GM12878 (cell line): ENCODE results near the gene SAP30L. TPM values are rescaled to one million over a fixed set of nuclear protein-coding genes. Genes with fewer than 3 reads are reported as not detected.

Experiments
- CEBPB ChIP-seq, 2 experiments: fragments of 150-350 bp in 1 of 2; IDR thresholded peaks; 2 replicates each; pipeline ENCODE4 v1.6.1; 2012 to 2014; ENCODE audit warnings: low read depth in 2 of 2, low read length in 2 of 2, borderline replicate concordance in 1 of 2, inconsistent platforms in 1 of 2
- EZH2 ChIP-seq: IDR thresholded peaks from 2 replicates; pipeline ENCODE4 v1.6.1; 2012; ENCODE audit warnings: low read depth, mild to moderate bottlenecking, control low read depth, inconsistent platforms, low read length, borderline replicate concordance; ENCODE audit not compliant: control insufficient read depth
- GATAD2B ChIP-seq: fragments of 450-650 bp; conservative IDR thresholded peaks from 2 replicates; pipeline ENCODE4 v1.6.1; 2017; ENCODE audit warnings: low read depth, mild to moderate bottlenecking, moderate library complexity
- MTA2 ChIP-seq: fragments of 450-650 bp; IDR thresholded peaks from 2 replicates; pipeline ENCODE4 v1.6.1; 2016; ENCODE audit warnings: low read depth, mild to moderate bottlenecking, moderate library complexity
- MXI1 ChIP-seq: fragments of 150-350 bp; IDR thresholded peaks from 2 replicates; pipeline ENCODE4 v1.6.1; 2011; ENCODE audit warnings: low read depth, mild to moderate bottlenecking, inconsistent platforms, low read length, improper control_type of control experiment
- NFXL1 ChIP-seq: fragments of 450-650 bp; IDR thresholded peaks from 2 replicates; pipeline ENCODE4 v1.6.1; 2017; ENCODE audit warnings: antibody characterized with exemption, mild to moderate bottlenecking, borderline replicate concordance
- NRF1 ChIP-seq: conservative IDR thresholded peaks from 2 replicates; pipeline ENCODE4 v1.6.1; 2011; ENCODE audit warnings: mild to moderate bottlenecking, low read depth, low read length, improper control_type of control experiment
- RB1 ChIP-seq: fragments of 450-650 bp; formaldehyde crosslinking; IDR thresholded peaks from 2 replicates; pipeline ENCODE4 v1.6.1; 2017; ENCODE audit warnings: mild to moderate bottlenecking, borderline replicate concordance
- SIN3A ChIP-seq: IDR thresholded peaks from 2 replicates; pipeline ENCODE4 v1.6.1; 2012; ENCODE audit warnings: low read depth, low read length, improper control_type of control experiment
- SMAD1 ChIP-seq: fragments of 450-650 bp; IDR thresholded peaks from 2 replicates; pipeline ENCODE4 v1.6.1; 2018; ENCODE audit warnings: mild to moderate bottlenecking, low read depth; ENCODE audit not compliant: partially characterized antibody
- SMARCA5 ChIP-seq: fragments of 450-650 bp; IDR thresholded peaks from 2 replicates; pipeline ENCODE4 v1.6.1; 2017; ENCODE audit warnings: mild to moderate bottlenecking
- WRNIP1 ChIP-seq: IDR thresholded peaks from 2 replicates; pipeline ENCODE4 v1.6.1; 2011; ENCODE audit warnings: low read depth, low read length, improper control_type of control experiment, borderline replicate concordance
- YY1 ChIP-seq: IDR thresholded peaks from 2 replicates; pipeline ENCODE4 v1.6.1; 2011; ENCODE audit warnings: low read depth, mild to moderate bottlenecking, low read length
- ZNF274 ChIP-seq: IDR thresholded peaks from one replicate; pipeline ENCODE4 v1.8.0; 2011; ENCODE audit not compliant: insufficient read length, insufficient read depth
- polyA plus RNA-seq, 11 experiments: library from polyadenylated mRNA; depleted of rRNA in 4 of 11; unstranded in 6 of 11; stranded (reverse) in 5 of 11; fragments of >200 nt; fragmentation: Nextera tagmentation in 4 of 11; fragmentation: Illumina TruSeq in 1 of 11; extraction: Ambion mirVana in 4 of 11; extraction: Trizol in 1 of 11; gene quantifications; 1 replicate in 1 of 11; 2 replicates in 10 of 11; pipeline versions ENCODE4 v1.2.1 to v1.2.3, GENCODE V29; 2011 to 2016; ENCODE audit warnings: inconsistent platforms in 2 of 11, missing spikeins in 2 of 11, low read depth in 1 of 11
- total RNA-seq, 4 experiments: library from RNA; depleted of rRNA in 3 of 4; stranded (reverse); fragments of >200 nt in 3 of 4; fragmentation: Illumina TruSeq in 1 of 4; extraction: Trizol in 1 of 4; gene quantifications; 2 replicates each; pipeline versions ENCODE4 v1.2.1 to v1.2.3, GENCODE V29; 2013 to 2021
- TF ChIP-seq, protein P1 (sequence below): fragments of 450-650 bp; formaldehyde crosslinking; IDR thresholded peaks from 2 replicates; pipeline ENCODE4 v1.5.0; 2022; ENCODE audit warnings: mild to moderate bottlenecking, missing genetic modification characterization
- TF ChIP-seq, protein P2 (sequence below): fragments of 450-650 bp; formaldehyde crosslinking; IDR thresholded peaks from 2 replicates; pipeline ENCODE4 v1.4.0; 2022; ENCODE audit warnings: mild to moderate bottlenecking, moderate library complexity
- TF ChIP-seq, protein P3 (sequence below): fragments of 450-650 bp; IDR thresholded peaks from 2 replicates; pipeline ENCODE4 v1.6.1; 2016; ENCODE audit warnings: mild to moderate bottlenecking, moderate library complexity, borderline replicate concordance

Gene SAP30L
- total and polyA plus RNA-seq, 10 of the 15 experiments (the other 5 are each of a cell fraction or from before 2014, with no cell fraction given): 2.4 to 36.8 (median 15.7) TPM

DNA sequence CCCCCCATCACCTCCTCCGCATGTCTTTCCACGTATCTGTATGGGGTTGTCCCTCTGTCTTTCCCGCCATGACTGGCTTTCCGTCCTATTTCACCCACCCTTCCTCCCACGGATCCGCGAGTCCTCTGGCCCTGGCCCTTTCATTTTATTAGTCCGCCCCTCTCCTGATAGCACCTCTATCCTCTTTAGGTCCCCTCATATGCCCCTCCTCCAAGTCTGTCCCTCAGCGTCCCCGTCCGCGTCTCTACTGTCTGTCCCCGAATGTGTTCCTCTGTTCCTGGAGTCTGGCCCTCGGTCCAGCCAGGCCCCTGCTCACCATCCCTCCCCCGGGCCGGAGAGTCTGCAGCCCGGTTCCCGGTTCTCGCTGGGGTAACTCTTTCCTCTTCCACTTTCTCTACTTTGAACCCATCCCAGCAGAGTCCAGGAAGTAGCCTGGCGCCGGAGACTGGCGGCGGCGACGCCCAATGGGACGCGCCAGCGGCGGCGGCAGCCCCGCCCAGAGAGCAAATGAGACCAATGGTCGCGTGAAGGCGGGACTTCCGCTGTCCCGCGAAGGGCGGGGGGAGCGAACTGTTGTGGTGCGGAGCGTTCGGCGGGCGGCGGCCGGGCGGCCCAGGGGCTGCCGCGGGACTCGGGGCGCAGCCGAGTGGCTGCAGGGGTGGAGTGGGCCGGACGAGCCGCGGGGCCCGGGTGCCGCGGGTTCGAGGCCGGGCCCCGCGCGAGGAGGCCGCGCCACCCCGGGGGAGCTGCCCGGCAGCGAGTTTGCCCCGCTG lies at the start of gene SAP30L (continued):
- TF ChIP-seq MXI1 (no peak), ZNF274 (no peak), RB1 (peak; percentile 45; the same call in 1 of the 2 replicates), YY1 (peak; percentile 60; the same call in 1 of the 2 replicates), WRNIP1 (no peak), CEBPB (IDR thresholded peaks at IDR 0.05; ENCODE audit: borderline replicate concordance in 1 of 2, low read depth in 2 of 2, low read length in 2 of 2) (no peak), GATAD2B (no peak; the same call in none of the 2 replicates), SMARCA5 (0 out of 2 replicates have a peak, but pooled peaks have one; percentile 36), NRF1 (no peak; the same call in 1 of the 2 replicates), MTA2 (no peak), NFXL1 (no peak), EZH2 (no peak), SIN3A (no peak), SMAD1 (no peak)
- TF ChIP-seq, protein P1, sequence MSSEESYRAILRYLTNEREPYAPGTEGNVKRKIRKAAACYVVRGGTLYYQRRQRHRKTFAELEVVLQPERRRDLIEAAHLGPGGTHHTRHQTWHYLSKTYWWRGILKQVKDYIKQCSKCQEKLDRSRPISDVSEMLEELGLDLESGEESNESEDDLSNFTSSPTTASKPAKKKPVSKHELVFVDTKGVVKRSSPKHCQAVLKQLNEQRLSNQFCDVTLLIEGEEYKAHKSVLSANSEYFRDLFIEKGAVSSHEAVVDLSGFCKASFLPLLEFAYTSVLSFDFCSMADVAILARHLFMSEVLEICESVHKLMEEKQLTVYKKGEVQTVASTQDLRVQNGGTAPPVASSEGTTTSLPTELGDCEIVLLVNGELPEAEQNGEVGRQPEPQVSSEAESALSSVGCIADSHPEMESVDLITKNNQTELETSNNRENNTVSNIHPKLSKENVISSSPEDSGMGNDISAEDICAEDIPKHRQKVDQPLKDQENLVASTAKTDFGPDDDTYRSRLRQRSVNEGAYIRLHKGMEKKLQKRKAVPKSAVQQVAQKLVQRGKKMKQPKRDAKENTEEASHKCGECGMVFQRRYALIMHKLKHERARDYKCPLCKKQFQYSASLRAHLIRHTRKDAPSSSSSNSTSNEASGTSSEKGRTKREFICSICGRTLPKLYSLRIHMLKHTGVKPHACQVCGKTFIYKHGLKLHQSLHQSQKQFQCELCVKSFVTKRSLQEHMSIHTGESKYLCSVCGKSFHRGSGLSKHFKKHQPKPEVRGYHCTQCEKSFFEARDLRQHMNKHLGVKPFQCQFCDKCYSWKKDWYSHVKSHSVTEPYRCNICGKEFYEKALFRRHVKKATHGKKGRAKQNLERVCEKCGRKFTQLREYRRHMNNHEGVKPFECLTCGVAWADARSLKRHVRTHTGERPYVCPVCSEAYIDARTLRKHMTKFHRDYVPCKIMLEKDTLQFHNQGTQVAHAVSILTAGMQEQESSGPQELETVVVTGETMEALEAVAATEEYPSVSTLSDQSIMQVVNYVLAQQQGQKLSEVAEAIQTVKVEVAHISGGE (CRISPR knock-in tag): peak; percentile 36; the same call in 1 of the 2 replicates
- TF ChIP-seq, protein P2, sequence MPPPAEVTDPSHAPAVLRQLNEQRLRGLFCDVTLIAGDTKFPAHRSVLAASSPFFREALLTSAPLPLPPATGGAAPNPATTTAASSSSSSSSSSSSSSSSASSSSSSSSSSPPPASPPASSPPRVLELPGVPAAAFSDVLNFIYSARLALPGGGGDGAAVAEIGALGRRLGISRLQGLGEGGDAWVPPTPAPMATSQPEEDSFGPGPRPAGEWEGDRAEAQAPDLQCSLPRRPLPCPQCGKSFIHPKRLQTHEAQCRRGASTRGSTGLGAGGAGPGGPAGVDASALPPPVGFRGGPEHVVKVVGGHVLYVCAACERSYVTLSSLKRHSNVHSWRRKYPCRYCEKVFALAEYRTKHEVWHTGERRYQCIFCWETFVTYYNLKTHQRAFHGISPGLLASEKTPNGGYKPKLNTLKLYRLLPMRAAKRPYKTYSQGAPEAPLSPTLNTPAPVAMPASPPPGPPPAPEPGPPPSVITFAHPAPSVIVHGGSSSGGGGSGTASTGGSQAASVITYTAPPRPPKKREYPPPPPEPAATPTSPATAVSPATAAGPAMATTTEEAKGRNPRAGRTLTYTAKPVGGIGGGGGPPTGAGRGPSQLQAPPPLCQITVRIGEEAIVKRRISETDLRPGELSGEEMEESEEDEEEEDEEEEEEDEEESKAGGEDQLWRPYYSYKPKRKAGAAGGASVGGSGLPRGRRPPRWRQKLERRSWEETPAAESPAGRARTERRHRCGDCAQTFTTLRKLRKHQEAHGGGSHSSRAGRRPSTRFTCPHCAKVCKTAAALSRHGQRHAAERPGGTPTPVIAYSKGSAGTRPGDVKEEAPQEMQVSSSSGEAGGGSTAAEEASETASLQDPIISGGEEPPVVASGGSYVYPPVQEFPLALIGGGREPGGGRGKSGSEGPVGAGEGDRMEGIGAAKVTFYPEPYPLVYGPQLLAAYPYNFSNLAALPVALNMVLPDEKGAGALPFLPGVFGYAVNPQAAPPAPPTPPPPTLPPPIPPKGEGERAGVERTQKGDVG (CRISPR knock-in tag): no peak
- TF ChIP-seq, protein P3, sequence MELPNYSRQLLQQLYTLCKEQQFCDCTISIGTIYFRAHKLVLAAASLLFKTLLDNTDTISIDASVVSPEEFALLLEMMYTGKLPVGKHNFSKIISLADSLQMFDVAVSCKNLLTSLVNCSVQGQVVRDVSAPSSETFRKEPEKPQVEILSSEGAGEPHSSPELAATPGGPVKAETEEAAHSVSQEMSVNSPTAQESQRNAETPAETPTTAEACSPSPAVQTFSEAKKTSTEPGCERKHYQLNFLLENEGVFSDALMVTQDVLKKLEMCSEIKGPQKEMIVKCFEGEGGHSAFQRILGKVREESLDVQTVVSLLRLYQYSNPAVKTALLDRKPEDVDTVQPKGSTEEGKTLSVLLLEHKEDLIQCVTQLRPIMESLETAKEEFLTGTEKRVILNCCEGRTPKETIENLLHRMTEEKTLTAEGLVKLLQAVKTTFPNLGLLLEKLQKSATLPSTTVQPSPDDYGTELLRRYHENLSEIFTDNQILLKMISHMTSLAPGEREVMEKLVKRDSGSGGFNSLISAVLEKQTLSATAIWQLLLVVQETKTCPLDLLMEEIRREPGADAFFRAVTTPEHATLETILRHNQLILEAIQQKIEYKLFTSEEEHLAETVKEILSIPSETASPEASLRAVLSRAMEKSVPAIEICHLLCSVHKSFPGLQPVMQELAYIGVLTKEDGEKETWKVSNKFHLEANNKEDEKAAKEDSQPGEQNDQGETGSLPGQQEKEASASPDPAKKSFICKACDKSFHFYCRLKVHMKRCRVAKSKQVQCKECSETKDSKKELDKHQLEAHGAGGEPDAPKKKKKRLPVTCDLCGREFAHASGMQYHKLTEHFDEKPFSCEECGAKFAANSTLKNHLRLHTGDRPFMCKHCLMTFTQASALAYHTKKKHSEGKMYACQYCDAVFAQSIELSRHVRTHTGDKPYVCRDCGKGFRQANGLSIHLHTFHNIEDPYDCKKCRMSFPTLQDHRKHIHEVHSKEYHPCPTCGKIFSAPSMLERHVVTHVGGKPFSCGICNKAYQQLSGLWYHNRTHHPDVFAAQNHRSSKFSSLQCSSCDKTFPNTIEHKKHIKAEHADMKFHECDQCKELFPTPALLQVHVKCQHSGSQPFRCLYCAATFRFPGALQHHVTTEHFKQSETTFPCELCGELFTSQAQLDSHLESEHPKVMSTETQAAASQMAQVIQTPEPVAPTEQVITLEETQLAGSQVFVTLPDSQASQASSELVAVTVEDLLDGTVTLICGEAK: peak; percentile 87
